DND-41 (cell line): Measurements from ENCODE around the gene C14orf93.

ENCODE experiments used
- ATAC-seq: fragments of 200-7000 bp; cut with Tn5 transposase; 3 replicates; pipeline ENCODE4 v1.9.1; 2021; ENCODE audit warnings: low read depth; ENCODE audit not compliant: insufficient read depth
- DNase-seq: peaks from one replicate; pipeline ENCODE4 v3.0.0-alpha.2; 2020
- H2AFZ ChIP-seq: 2 replicates; pipeline ENCODE4 v1.6.0; 2012; ENCODE audit warnings: low read depth, low read length
- H3K27ac ChIP-seq: 2 replicates; pipeline ENCODE4 v1.5.1; 2012; ENCODE audit warnings: low read length, inconsistent platforms
- H3K27me3 ChIP-seq: fragments of 200-600 bp; sonication (generic); 2 replicates; pipeline ENCODE4 v1.6.0; 2012; ENCODE audit warnings: low read length, mild to moderate bottlenecking, inconsistent platforms; ENCODE audit not compliant: insufficient read depth, poor library complexity
- H3K36me3 ChIP-seq: 2 replicates; pipeline ENCODE4 v1.5.1; 2012; ENCODE audit warnings: low read length, inconsistent platforms; ENCODE audit not compliant: insufficient read depth
- H3K4me1 ChIP-seq: 2 replicates; pipeline ENCODE4 v1.5.1; 2012; ENCODE audit warnings: mild to moderate bottlenecking, low read length; ENCODE audit not compliant: insufficient read depth
- H3K4me2 ChIP-seq: 2 replicates; pipeline ENCODE4 v1.6.0; 2012; ENCODE audit warnings: mild to moderate bottlenecking, moderate library complexity, low read length, inconsistent platforms; ENCODE audit not compliant: insufficient read depth
- H3K4me3 ChIP-seq, 2 experiments: fragments of 200-600 bp in 1 of 2; shearing (Covaris generic) in 1 of 2; 2 replicates each; pipeline ENCODE4 v1.5.1; 2012 to 2016; ENCODE audit warnings: inconsistent platforms in 2 of 2, low read length in 2 of 2, mild to moderate bottlenecking in 2 of 2, low read depth in 1 of 2, moderate library complexity in 1 of 2
- H3K79me2 ChIP-seq: 2 replicates; pipeline ENCODE4 v1.6.0; 2012; ENCODE audit warnings: low read length, inconsistent platforms; ENCODE audit not compliant: insufficient read depth
- H3K9ac ChIP-seq: 2 replicates; pipeline ENCODE4 v1.6.0; 2012; ENCODE audit warnings: low read depth, mild to moderate bottlenecking, inconsistent platforms, low read length, moderate library complexity
- H3K9me3 ChIP-seq: 2 replicates; pipeline ENCODE4 v1.5.1; 2012; ENCODE audit warnings: low read length, moderate library complexity, mild to moderate bottlenecking, inconsistent platforms; ENCODE audit not compliant: insufficient read depth, severe bottlenecking
- H4K20me1 ChIP-seq: 2 replicates; pipeline ENCODE4 v1.6.0; 2012; ENCODE audit warnings: low read length; ENCODE audit not compliant: insufficient read depth
- EZH2 ChIP-seq: IDR thresholded peaks from 3 replicates; pipeline ENCODE4 v1.6.1; 2012; ENCODE audit warnings: borderline replicate concordance, low read depth, mild to moderate bottlenecking, moderate library complexity, low read length, inconsistent platforms; ENCODE audit not compliant: severe bottlenecking
- TF ChIP-seq, protein P1 (sequence below): IDR thresholded peaks from 2 replicates; pipeline ENCODE4 v1.5.1; 2012; ENCODE audit warnings: borderline replicate concordance, low read length, moderate library complexity, mild to moderate bottlenecking; ENCODE audit not compliant: poor library complexity, severe bottlenecking; ENCODE audit errors: extremely low read depth

The C14orf93 gene, protein sequence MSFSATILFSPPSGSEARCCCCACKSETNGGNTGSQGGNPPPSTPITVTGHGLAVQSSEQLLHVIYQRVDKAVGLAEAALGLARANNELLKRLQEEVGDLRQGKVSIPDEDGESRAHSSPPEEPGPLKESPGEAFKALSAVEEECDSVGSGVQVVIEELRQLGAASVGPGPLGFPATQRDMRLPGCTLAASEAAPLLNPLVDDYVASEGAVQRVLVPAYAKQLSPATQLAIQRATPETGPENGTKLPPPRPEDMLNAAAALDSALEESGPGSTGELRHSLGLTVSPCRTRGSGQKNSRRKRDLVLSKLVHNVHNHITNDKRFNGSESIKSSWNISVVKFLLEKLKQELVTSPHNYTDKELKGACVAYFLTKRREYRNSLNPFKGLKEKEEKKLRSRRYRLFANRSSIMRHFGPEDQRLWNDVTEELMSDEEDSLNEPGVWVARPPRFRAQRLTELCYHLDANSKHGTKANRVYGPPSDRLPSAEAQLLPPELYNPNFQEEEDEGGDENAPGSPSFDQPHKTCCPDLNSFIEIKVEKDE

DNA sequence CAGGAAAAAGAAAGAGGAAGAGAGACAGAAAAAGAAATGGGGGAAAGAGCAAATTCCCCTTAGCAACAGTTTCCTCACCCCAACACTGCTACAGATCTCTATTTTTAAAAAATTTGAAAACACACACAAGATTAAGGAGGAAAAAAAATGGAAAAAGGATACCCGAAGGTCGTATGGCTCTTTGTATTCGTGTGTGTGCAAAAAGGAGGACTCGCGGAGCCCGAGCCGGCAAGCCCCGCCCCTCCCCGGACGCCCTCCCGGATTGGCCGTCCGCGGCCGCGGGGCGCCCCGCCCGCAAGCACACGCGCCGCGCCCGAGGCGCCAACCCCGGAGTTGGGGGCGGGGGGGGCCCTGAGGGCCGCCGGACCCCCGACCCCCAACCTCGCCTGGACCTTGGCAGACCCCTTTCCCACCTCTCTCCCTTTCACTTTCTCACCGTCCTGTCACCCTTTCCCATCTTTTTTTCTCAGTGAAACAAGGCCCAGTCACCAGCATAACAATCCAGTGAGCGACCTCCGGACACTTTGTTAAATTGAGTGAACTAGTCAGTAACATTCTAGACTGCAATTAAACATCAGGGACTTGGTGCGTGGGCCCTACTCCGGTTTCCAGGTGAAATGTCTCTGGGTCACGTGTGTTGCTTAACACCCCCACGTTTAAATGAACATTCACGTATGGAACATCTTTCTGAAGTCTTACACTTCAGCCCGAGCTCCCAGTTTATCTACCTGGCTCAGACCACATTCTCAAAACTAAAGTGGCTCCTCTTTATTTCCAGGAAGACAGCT lies at the start of gene C14orf93:
C14orf93 (minus strand) TSS at position 205 of the 788 bp plus-strand sequence. CDS start 11,120 bp downstream, outside the sequence.
- H3K9me3 ChIP-seq = no peaks in the 10 kb centered on the region
- H3K36me3 ChIP-seq = no peaks in the 10 kb centered on the region
- H2AFZ ChIP-seq = peak within 1 kb of the TSS; percentile 98
- peaks cover 29% of the 10 kb centered on the region for H3K79me2 ChIP-seq
- ATAC-seq = peak; percentile 44
- peak within 1 kb of the TSS; percentile 72 for H3K4me2 ChIP-seq
- peak within 1 kb of the TSS; percentile 100 for H3K27ac ChIP-seq
- peaks cover 42% of the 10 kb centered on the region for H3K4me1 ChIP-seq
- H3K4me3 ChIP-seq = peak within 1 kb of the TSS; percentile 39 to 61; a peak in 3 of 4 replicates
- no peaks in the 10 kb centered on the region for H4K20me1 ChIP-seq
- DNase-seq = peak; percentile 87
- TF ChIP-seq, protein P1, sequence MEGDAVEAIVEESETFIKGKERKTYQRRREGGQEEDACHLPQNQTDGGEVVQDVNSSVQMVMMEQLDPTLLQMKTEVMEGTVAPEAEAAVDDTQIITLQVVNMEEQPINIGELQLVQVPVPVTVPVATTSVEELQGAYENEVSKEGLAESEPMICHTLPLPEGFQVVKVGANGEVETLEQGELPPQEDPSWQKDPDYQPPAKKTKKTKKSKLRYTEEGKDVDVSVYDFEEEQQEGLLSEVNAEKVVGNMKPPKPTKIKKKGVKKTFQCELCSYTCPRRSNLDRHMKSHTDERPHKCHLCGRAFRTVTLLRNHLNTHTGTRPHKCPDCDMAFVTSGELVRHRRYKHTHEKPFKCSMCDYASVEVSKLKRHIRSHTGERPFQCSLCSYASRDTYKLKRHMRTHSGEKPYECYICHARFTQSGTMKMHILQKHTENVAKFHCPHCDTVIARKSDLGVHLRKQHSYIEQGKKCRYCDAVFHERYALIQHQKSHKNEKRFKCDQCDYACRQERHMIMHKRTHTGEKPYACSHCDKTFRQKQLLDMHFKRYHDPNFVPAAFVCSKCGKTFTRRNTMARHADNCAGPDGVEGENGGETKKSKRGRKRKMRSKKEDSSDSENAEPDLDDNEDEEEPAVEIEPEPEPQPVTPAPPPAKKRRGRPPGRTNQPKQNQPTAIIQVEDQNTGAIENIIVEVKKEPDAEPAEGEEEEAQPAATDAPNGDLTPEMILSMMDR = no peak
- TF ChIP-seq EZH2 = no peak
- H3K27me3 ChIP-seq = no peaks in the 10 kb centered on the region
- H3K9ac ChIP-seq = peak within 1 kb of the TSS; percentile 72

DNA sequence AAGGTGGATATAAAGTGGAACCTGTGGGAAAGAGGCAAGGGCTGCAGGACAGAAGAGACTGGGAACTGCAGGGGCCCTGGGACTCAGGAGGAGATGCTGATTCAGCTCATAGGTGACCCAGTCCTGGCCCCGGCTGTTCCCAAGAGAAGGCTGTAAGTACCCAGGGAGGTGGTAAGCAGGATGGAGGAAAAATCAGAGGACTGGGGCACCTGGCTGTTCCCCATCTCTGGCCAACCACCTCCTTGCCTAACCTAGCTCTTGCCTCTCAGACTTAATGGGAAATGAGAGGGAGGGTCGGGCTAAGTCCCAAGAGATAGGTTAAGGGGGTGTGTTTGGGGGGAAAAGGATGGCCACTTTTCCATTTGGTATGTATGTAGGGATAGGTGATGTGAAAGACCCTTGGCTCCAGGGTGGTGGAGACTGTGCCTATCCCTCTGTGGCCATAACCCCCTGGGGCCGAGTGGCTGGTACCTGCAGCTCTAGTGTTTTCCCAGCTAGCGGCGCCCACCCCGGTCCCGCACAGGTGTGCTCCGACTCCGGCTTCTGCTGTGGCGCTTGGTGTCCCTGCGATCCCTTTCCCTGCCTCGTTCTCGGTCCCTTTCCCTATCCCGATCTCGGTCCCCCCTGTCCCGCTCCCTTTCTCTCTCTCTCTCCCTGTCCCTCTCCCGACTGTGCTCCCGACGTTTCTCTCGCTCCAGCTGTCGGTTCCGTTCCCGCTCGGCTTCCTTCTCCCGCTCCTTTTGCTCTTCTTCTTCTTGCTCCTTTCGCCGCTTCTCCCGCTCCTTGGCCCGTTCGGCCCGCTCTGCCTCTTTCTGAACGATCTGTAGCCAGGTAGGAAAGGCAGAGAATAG lies 48.9 kb upstream of the C14orf93 start:
- no peak overlapping the region for H3K4me2 ChIP-seq
- H3K9me3 ChIP-seq = no peaks in the 10 kb centered on the region
- H4K20me1 ChIP-seq = peaks cover 15% of the 10 kb centered on the region
- no peak overlapping the region for H3K27ac ChIP-seq
- H3K27me3 ChIP-seq = peaks cover 6% of the 10 kb centered on the region
- no peaks in the 10 kb centered on the region for H3K79me2 ChIP-seq
- no peak overlapping the region for H3K9ac ChIP-seq
- ATAC-seq (no peak), DNase-seq (no peak)
- peaks cover 19% of the 10 kb centered on the region for H3K4me1 ChIP-seq
- no peak overlapping the region for H2AFZ ChIP-seq
- TF ChIP-seq, protein P1 = no peak
- TF ChIP-seq EZH2 = no peak
- no peak overlapping the region for H3K4me3 ChIP-seq
- H3K36me3 ChIP-seq = peaks cover 49% of the 10 kb centered on the region

DNA sequence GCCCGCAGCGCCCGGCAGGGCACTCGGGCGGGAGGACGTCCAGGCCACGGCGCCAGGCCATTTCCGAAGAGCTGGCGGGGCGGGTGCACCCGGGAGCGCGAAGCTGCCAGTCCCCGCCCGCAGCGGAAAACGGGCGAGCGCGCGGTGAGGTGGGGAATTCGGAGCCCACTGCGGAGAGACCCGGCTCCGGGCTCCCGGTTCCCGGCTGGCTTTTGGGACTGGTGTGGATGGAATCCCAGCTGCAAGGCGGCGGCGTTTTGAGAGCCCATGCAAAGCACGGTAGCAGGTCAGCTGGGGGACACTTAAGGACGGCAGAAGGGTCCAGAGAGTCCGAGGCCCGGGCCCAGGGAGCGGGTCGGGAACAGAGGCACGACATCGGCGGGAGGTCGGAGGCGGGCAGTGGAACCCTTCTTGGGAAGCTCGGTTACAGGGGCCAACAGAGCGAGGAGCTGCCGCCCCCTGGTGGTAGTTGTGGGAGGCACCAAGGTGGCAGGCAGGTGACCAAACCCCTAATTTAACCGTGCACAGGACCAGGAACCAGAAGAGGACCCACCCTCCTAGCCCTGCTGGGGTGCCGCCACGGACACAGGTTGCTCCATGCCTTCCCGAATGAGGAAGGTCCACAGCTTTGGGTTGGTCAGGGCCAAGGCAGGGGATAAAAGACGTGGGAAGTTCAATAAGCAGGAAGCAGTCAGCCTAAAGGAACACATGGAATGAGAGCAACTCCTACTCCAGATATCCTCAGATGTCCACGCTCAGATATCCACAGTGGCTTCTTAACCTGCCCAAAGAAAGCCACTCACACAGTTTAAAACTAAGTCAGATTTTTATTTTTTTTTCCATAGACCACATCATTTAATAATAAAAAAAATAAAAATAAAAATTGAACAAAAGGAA lies 48.1 kb upstream of the C14orf93 start:
- H3K4me2 ChIP-seq = peak overlapping the region; percentile 91
- H3K9me3 ChIP-seq = no peaks in the 10 kb centered on the region
- peak overlapping the region; percentile 62 for H3K9ac ChIP-seq
- H3K4me1 ChIP-seq = peaks cover 19% of the 10 kb centered on the region
- peak overlapping the region; percentile 61 for H2AFZ ChIP-seq
- H3K79me2 ChIP-seq = no peaks in the 10 kb centered on the region
- H3K4me3 ChIP-seq = peak overlapping the region; percentile 26 to 61
- DNase-seq (peak; percentile 88), ATAC-seq (peak; percentile 79)
- peaks cover 6% of the 10 kb centered on the region for H3K27me3 ChIP-seq
- no peak overlapping the region; the same call in 1 of the 2 replicates for H3K27ac ChIP-seq
- no peak for TF ChIP-seq EZH2
- TF ChIP-seq, protein P1 = peak; percentile 99
- H3K36me3 ChIP-seq = peaks cover 40% of the 10 kb centered on the region
- peaks cover 15% of the 10 kb centered on the region for H4K20me1 ChIP-seq
